ENCODE measurements around the gene NR6A1.

DNA sequence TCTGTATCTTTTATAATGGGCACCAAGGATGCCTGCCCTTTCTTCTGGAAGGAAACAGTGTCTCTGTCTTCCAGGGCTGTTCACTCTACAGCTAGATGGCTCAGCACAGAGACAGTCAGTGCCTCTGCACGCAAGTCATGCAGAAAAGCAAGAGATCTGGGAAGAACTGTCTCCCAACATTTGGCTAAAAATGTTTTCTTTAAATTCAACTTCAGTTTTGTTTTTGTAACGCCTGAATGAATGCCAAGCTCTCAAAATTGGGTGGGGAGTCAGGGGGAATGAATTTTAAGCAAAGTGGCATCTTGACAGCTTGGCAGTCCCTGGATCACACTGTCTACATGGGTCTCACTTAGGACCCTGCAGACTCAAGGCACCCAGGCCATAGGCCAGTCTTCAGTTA is 18.4 kb upstream of the NR6A1 start:
- TF ChIP-seq EZH2 (IDR thresholded peaks at IDR 0.05) (no peak), POLR2AphosphoS5 (IDR thresholded peaks at IDR 0.05; ENCODE audit: borderline replicate concordance, low read depth, low read length) (no peak), FOXP2 (optimal IDR thresholded peaks at IDR 0.05; ENCODE audit: control extremely low read depth, extremely low read length, insufficient read depth) (no peak)
